ENCODE data around the gene DEPDC5. TPM values are rescaled to one million over a fixed set of nuclear protein-coding genes. Genes with fewer than 3 reads are reported as not detected.
A peak's percentile ranks its signal among the peaks of the same experiment; 100 is the strongest.

DEPDC5 gene
- total RNA-seq, 1 donor from 2014 or later, result 13.6 TPM

- no peaks in the 10 kb centered on the region for H3K27me3 ChIP-seq (ENCODE audit: control insufficient read depth, insufficient read depth, low read length)
- peak overlapping the region; percentile 81 for H3K4me3 ChIP-seq (ENCODE audit: low read depth, low read length)
- H3K36me3 ChIP-seq (ENCODE audit: control insufficient read depth, insufficient read depth, low read length), result no peaks in the 10 kb centered on the region
- no peak for DNase-seq (ENCODE audit: low read depth)
- no peak for TF ChIP-seq CTCF (IDR thresholded peaks at IDR 0.05; ENCODE audit: insufficient read depth, low read length, poor library complexity, severe bottlenecking)
These were observed 191.1 kb downstream of the DEPDC5 start for GRCh38 chr22:31944700-31945442.

GRCh38 chr22:31945443-31945855 is 191.6 kb downstream of the DEPDC5 start:
- Histone ChIP-seq H3K4me3 (ENCODE audit: low read depth, low read length) (peak overlapping the region; percentile 81), H3K36me3 (ENCODE audit: control insufficient read depth, insufficient read depth, low read length) (no peaks in the 10 kb centered on the region), H3K27me3 (ENCODE audit: control insufficient read depth, insufficient read depth, low read length) (no peaks in the 10 kb centered on the region)
- no peak for DNase-seq (ENCODE audit: low read depth)
- no peak for TF ChIP-seq CTCF (IDR thresholded peaks at IDR 0.05; ENCODE audit: insufficient read depth, low read length, poor library complexity, severe bottlenecking)

GRCh38 chr22:31945971-31946680 is 192.3 kb downstream of the DEPDC5 start:
- H3K4me3 ChIP-seq (ENCODE audit: low read depth, low read length), result peak overlapping the region; percentile 81
- TF ChIP-seq CTCF (IDR thresholded peaks at IDR 0.05; ENCODE audit: insufficient read depth, low read length, poor library complexity, severe bottlenecking), result no peak
- H3K36me3 ChIP-seq (ENCODE audit: control insufficient read depth, insufficient read depth, low read length), result no peaks in the 10 kb centered on the region
- no peaks in the 10 kb centered on the region for H3K27me3 ChIP-seq (ENCODE audit: control insufficient read depth, insufficient read depth, low read length)
- DNase-seq (ENCODE audit: low read depth), result no peak

- Histone ChIP-seq H3K36me3 (ENCODE audit: control insufficient read depth, insufficient read depth, low read length) (no peaks in the 10 kb centered on the region), H3K4me3 (ENCODE audit: low read depth, low read length) (no peak overlapping the region), H3K27me3 (ENCODE audit: control insufficient read depth, insufficient read depth, low read length) (no peaks in the 10 kb centered on the region)
- DNase-seq (ENCODE audit: low read depth), result no peak
- peak; percentile 75 for TF ChIP-seq CTCF (IDR thresholded peaks at IDR 0.05; ENCODE audit: insufficient read depth, low read length, poor library complexity, severe bottlenecking)
These were observed 193.5 kb downstream of the DEPDC5 start for GRCh38 chr22:31947296-31947695.

- no peak for TF ChIP-seq CTCF (IDR thresholded peaks at IDR 0.05; ENCODE audit: insufficient read depth, low read length, poor library complexity, severe bottlenecking)
- H3K36me3 ChIP-seq (ENCODE audit: control insufficient read depth, insufficient read depth, low read length), result no peaks in the 10 kb centered on the region
These were observed 194.2 kb downstream of the DEPDC5 start for GRCh38 chr22:31948002-31948401.

More at GRCh38 chr22:31948002-31948401, 194.2 kb downstream of the DEPDC5 start:
- Histone ChIP-seq H3K27me3 (ENCODE audit: control insufficient read depth, insufficient read depth, low read length) (no peaks in the 10 kb centered on the region), H3K4me3 (ENCODE audit: low read depth, low read length) (no peak overlapping the region)
- DNase-seq (ENCODE audit: low read depth), result no peak

Measured in kidney epithelial cell (primary cell).